WTC11 (cell line): ENCODE results near the gene FBLN7. TPM values are rescaled to one million over a fixed set of nuclear protein-coding genes. Genes with fewer than 3 reads are reported as not detected.

Experiments
- ATAC-seq: fragments of 200-7000 bp; cut with Tn5 transposase; 2 replicates; pipeline ENCODE4 v1.10.0; 2021; ENCODE audit warnings: mild to moderate bottlenecking, moderate library complexity
- CTCF ChIA-PET: fragments of 300-600 bp; sonication (Branson Sonifier 250); formaldehyde crosslinking; loops from one replicate; lab custom pipeline; 2021; ENCODE audit warnings: antibody characterized with exemption; lab: Charles Lee
- POLR2A ChIA-PET: fragments of 350-600 bp; sonication (Branson Sonifier 250); formaldehyde crosslinking; loops from one replicate; lab custom pipeline; 2021; ENCODE audit warnings: antibody characterized with exemption; lab: Charles Lee
- DNase-seq: peaks from one replicate; pipeline ENCODE4 v3.0.0; 2021; ENCODE audit warnings: low spot score
- H3K27ac Mint-ChIP-seq: 2 replicates; pipeline ENCODE4 v1.8.0; 2021; ENCODE audit warnings: mixed read lengths
- H3K27me3 Mint-ChIP-seq: 2 replicates; pipeline ENCODE4 v1.8.0; 2021; ENCODE audit warnings: low read depth, mild to moderate bottlenecking, moderate library complexity, mixed read lengths
- H3K36me3 Mint-ChIP-seq: 2 replicates; pipeline ENCODE4 v1.8.0; 2021; ENCODE audit warnings: mixed read lengths
- H3K4me1 Mint-ChIP-seq: 2 replicates; pipeline ENCODE4 v1.8.0; 2022; ENCODE audit warnings: mixed read lengths
- H3K4me3 Mint-ChIP-seq: 2 replicates; pipeline ENCODE4 v1.8.0; 2021; ENCODE audit warnings: mild to moderate bottlenecking, moderate library complexity, mixed read lengths
- H3K9me3 Mint-ChIP-seq: 2 replicates; pipeline ENCODE4 v1.8.0; 2021; ENCODE audit warnings: mixed read lengths
- ATF1 ChIP-seq: sonication (generic); formaldehyde crosslinking; IDR thresholded peaks from 2 replicates; pipeline ENCODE4 v1.8.1; 2023; ENCODE audit warnings: mild to moderate bottlenecking, moderate library complexity, missing genetic modification reagents
- ESRRA ChIP-seq: sonication (generic); formaldehyde crosslinking; IDR thresholded peaks from 2 replicates; pipeline ENCODE4 v1.8.1; 2022; ENCODE audit warnings: mild to moderate bottlenecking, missing genetic modification reagents, borderline replicate concordance
- ETV6 ChIP-seq: sonication (generic); formaldehyde crosslinking; IDR thresholded peaks from 2 replicates; pipeline ENCODE4 v1.8.1; 2022; ENCODE audit warnings: mild to moderate bottlenecking, missing genetic modification reagents
- PRRX2 ChIP-seq: fragments of 250-450 bp; sonication (Bioruptor Pico); IDR thresholded peaks from 2 replicates; pipeline ENCODE4 v1.8.0; 2021; ENCODE audit warnings: mild to moderate bottlenecking
- ZNF232 ChIP-seq: sonication (generic); formaldehyde crosslinking; IDR thresholded peaks from 2 replicates; pipeline ENCODE4 v1.8.0; 2022; ENCODE audit warnings: mild to moderate bottlenecking, missing genetic modification reagents
- ZNF263 ChIP-seq: sonication (generic); formaldehyde crosslinking; IDR thresholded peaks from 2 replicates; pipeline ENCODE4 v1.8.1; 2022; ENCODE audit warnings: low read depth, mild to moderate bottlenecking, moderate library complexity, missing genetic modification reagents
- ZNF317 ChIP-seq: sonication (generic); formaldehyde crosslinking; IDR thresholded peaks from 2 replicates; pipeline ENCODE4 v1.8.1; 2023; ENCODE audit warnings: low read depth, mild to moderate bottlenecking, moderate library complexity, missing genetic modification reagents, borderline replicate concordance
- total RNA-seq: library from RNA; stranded (reverse); gene quantifications from 3 replicates; pipeline ENCODE4 v1.2.3, GENCODE V29; 2021
- TF ChIP-seq, protein P1 (sequence below): sonication (generic); formaldehyde crosslinking; IDR thresholded peaks from 2 replicates; pipeline ENCODE4 v1.8.1; 2022; ENCODE audit warnings: low read depth, mild to moderate bottlenecking, moderate library complexity, missing genetic modification reagents, borderline replicate concordance
- TF ChIP-seq, protein P2 (sequence below): sonication (generic); formaldehyde crosslinking; IDR thresholded peaks from 2 replicates; pipeline ENCODE4 v1.8.0; 2022; ENCODE audit warnings: mild to moderate bottlenecking, missing genetic modification reagents
- TF ChIP-seq, protein P3 (sequence below): fragments of 250-450 bp; sonication (Bioruptor Pico); IDR thresholded peaks from 2 replicates; pipeline ENCODE4 v1.9.0; 2021; ENCODE audit warnings: mild to moderate bottlenecking, borderline replicate concordance
- TF ChIP-seq, protein P4 (sequence below): sonication (generic); formaldehyde crosslinking; IDR thresholded peaks from 2 replicates; pipeline ENCODE4 v1.8.1; 2022; ENCODE audit warnings: mild to moderate bottlenecking, moderate library complexity, missing genetic modification reagents
- TF ChIP-seq, protein P5 (sequence below): fragments of 250-450 bp; sonication (Bioruptor Pico); conservative IDR thresholded peaks from 2 replicates; pipeline ENCODE4 v1.9.0; 2021; ENCODE audit warnings: mild to moderate bottlenecking
- TF ChIP-seq, protein P6 (sequence below): sonication (generic); formaldehyde crosslinking; IDR thresholded peaks from 2 replicates; pipeline ENCODE4 v1.8.1; 2023; ENCODE audit warnings: mild to moderate bottlenecking, missing genetic modification reagents, borderline replicate concordance

FBLN7 gene
- total RNA-seq, 1 experiment from 2014 or later: 0.55 TPM

DNA sequence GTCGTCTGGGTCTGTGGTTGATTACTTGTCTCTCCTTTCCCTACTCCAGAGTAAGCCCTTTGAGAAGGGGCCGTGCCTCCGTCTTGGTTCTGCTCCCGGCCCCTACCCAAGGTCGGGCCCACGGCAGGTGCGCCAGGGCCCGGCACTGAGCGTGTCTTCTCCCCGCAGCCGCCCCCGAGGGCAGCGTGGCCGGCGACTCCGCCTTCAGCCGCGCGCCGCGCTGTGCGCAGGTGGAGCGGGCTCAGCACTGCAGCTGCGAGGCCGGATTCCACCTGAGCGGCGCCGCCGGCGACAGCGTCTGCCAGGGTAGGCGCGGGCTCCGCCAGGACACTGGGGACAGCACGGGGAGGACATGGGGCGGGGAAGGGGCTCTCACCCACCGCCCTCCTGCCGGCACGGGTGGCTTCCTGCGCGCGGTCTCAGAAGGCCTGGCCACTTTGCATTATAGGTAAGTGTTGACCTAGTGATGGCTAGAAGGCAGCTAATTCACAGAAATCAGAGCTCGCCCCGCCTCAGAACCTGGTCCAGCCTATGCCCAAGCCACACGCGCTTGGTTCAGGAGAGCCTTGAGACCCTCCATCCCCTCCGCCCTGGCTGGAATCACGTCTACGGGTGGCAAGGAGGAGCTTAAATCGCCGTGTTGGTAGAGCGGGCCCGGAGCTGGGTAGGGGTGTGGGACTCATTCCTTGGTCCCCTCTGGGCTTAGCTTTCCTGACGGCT lies 43.5 kb downstream of the FBLN7 start (continued):
- TF ChIP-seq, protein P1, sequence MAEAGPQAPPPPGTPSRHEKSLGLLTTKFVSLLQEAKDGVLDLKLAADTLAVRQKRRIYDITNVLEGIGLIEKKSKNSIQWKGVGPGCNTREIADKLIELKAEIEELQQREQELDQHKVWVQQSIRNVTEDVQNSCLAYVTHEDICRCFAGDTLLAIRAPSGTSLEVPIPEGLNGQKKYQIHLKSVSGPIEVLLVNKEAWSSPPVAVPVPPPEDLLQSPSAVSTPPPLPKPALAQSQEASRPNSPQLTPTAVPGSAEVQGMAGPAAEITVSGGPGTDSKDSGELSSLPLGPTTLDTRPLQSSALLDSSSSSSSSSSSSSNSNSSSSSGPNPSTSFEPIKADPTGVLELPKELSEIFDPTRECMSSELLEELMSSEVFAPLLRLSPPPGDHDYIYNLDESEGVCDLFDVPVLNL: peak; percentile 57; the same call in 1 of the 2 replicates
- TF ChIP-seq PRRX2 (CRISPR knock-in tag): no peak
- TF ChIP-seq ZNF263: 0 out of 2 replicates have a peak, but pooled peaks have one; percentile 70
- TF ChIP-seq, protein P2, sequence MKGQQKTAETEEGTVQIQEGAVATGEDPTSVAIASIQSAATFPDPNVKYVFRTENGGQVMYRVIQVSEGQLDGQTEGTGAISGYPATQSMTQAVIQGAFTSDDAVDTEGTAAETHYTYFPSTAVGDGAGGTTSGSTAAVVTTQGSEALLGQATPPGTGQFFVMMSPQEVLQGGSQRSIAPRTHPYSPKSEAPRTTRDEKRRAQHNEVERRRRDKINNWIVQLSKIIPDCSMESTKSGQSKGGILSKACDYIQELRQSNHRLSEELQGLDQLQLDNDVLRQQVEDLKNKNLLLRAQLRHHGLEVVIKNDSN (CRISPR knock-in tag): peak; percentile 79
- TF ChIP-seq, protein P3, sequence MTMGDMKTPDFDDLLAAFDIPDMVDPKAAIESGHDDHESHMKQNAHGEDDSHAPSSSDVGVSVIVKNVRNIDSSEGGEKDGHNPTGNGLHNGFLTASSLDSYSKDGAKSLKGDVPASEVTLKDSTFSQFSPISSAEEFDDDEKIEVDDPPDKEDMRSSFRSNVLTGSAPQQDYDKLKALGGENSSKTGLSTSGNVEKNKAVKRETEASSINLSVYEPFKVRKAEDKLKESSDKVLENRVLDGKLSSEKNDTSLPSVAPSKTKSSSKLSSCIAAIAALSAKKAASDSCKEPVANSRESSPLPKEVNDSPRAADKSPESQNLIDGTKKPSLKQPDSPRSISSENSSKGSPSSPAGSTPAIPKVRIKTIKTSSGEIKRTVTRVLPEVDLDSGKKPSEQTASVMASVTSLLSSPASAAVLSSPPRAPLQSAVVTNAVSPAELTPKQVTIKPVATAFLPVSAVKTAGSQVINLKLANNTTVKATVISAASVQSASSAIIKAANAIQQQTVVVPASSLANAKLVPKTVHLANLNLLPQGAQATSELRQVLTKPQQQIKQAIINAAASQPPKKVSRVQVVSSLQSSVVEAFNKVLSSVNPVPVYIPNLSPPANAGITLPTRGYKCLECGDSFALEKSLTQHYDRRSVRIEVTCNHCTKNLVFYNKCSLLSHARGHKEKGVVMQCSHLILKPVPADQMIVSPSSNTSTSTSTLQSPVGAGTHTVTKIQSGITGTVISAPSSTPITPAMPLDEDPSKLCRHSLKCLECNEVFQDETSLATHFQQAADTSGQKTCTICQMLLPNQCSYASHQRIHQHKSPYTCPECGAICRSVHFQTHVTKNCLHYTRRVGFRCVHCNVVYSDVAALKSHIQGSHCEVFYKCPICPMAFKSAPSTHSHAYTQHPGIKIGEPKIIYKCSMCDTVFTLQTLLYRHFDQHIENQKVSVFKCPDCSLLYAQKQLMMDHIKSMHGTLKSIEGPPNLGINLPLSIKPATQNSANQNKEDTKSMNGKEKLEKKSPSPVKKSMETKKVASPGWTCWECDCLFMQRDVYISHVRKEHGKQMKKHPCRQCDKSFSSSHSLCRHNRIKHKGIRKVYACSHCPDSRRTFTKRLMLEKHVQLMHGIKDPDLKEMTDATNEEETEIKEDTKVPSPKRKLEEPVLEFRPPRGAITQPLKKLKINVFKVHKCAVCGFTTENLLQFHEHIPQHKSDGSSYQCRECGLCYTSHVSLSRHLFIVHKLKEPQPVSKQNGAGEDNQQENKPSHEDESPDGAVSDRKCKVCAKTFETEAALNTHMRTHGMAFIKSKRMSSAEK (CRISPR knock-in tag): no peak
- TF ChIP-seq, protein P4, sequence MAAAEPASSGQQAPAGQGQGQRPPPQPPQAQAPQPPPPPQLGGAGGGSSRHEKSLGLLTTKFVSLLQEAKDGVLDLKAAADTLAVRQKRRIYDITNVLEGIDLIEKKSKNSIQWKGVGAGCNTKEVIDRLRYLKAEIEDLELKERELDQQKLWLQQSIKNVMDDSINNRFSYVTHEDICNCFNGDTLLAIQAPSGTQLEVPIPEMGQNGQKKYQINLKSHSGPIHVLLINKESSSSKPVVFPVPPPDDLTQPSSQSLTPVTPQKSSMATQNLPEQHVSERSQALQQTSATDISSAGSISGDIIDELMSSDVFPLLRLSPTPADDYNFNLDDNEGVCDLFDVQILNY (CRISPR knock-in tag): peak; percentile 89
- TF ChIP-seq, all 79 proteins: peak for 47

DNA sequence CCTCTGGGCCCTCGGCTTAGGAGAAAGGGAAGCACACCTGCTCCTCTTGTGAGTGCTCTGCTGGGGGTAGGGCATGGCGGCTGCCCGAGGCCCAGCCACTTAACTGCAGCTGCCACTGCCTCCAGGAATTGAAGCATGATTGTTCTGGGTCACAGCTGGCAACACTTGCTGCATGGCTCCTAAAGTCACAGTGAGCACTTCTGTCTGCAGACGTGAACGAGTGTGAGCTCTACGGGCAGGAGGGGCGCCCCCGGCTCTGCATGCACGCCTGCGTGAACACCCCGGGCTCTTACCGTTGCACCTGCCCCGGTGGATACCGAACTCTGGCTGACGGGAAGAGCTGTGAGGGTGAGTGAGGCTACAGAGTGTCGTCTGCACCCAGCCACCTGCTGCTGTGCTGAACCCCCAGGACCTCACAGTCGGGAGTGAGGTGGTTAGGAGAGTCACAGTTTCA lies 44.4 kb downstream of the FBLN7 start:
- Mint-ChIP-seq H3K36me3 (no peaks in the 10 kb centered on the region), H3K27ac (no peak overlapping the region), H3K4me3 (peak overlapping the region; percentile 49; the same call in 1 of the 2 replicates), H3K9me3 (peaks cover 17% of the 10 kb centered on the region), H3K27me3 (peaks cover 42% of the 10 kb centered on the region), H3K4me1 (peaks cover 7% of the 10 kb centered on the region)
- TF ChIP-seq ZNF317 (CRISPR knock-in tag): no peak
- TF ChIP-seq, protein P5, sequence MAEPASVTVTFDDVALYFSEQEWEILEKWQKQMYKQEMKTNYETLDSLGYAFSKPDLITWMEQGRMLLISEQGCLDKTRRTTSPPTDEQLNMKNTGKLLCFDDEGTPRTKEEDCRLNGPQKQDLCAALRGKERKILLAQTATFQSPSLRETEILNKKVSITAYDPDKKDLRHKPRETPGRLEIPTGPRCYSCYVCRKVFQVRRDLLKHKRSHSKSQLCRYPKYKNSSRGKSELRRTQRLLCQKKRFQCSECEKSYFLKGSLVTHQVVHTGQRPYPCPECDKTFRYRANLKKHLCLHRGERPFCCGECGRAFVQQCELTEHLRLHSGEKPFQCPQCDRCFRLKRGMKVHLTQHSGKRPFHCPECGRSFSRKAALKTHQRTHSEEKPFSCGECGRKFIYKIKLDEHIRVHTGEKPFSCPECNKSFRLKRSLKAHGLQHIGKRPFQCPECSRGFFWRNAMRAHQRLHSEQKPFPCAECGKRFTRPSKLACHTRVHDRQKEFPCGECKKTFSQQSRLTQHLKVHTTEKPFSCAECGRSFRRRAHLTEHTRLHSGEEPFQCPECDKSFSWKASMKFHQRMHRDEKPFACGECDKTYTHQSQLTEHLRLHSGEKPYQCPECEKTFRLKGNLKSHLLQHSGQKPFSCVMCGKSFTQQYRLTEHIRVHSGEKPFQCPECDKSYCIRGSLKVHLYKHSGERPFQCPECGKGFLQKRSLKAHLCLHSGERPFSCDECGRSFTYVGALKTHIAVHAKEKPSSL (CRISPR knock-in tag): no peak
- TF ChIP-seq, protein P6, sequence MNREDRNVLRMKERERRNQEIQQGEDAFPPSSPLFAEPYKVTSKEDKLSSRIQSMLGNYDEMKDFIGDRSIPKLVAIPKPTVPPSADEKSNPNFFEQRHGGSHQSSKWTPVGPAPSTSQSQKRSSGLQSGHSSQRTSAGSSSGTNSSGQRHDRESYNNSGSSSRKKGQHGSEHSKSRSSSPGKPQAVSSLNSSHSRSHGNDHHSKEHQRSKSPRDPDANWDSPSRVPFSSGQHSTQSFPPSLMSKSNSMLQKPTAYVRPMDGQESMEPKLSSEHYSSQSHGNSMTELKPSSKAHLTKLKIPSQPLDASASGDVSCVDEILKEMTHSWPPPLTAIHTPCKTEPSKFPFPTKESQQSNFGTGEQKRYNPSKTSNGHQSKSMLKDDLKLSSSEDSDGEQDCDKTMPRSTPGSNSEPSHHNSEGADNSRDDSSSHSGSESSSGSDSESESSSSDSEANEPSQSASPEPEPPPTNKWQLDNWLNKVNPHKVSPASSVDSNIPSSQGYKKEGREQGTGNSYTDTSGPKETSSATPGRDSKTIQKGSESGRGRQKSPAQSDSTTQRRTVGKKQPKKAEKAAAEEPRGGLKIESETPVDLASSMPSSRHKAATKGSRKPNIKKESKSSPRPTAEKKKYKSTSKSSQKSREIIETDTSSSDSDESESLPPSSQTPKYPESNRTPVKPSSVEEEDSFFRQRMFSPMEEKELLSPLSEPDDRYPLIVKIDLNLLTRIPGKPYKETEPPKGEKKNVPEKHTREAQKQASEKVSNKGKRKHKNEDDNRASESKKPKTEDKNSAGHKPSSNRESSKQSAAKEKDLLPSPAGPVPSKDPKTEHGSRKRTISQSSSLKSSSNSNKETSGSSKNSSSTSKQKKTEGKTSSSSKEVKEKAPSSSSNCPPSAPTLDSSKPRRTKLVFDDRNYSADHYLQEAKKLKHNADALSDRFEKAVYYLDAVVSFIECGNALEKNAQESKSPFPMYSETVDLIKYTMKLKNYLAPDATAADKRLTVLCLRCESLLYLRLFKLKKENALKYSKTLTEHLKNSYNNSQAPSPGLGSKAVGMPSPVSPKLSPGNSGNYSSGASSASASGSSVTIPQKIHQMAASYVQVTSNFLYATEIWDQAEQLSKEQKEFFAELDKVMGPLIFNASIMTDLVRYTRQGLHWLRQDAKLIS (CRISPR knock-in tag): no peak
- no peak for TF ChIP-seq ATF1 (CRISPR knock-in tag)
- no peak for TF ChIP-seq ESRRA (CRISPR knock-in tag)
- no peak for TF ChIP-seq ZNF232
- no peak for TF ChIP-seq ETV6 (CRISPR knock-in tag)
- POLR2A ChIA-PET: no interaction called here
- no peak for DNase-seq
- no peak for ATAC-seq
- CTCF ChIA-PET: interaction anchor here (0.8 to 1.5 kb wide), 5 partner anchors 8 to 295 kb away, joined by 3 to 4 read pairs (median 3); partner anchors contain the start of gene FBLN7
